Measurements from ENCODE around the gene GNB3.

DNA sequence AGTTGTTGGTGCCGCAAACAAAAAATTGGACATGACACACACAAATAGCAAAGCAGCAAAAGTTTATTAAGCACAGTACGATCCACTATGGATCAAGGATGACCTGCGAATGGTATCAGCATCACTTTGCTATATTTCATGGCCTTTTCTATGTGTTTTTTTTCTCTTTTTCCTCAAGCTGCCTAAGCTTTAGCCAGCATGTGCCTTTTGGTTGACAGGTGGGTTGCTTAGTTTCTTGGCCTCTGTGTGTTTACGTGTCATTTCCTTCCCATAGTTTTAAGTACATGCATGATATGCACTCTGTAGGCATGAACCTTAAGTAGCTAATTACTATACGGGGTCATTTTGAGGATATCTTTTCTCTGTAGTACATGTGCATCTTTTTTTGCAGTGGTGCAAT, 41.6 kb upstream of the GNB3 start:
- TF ChIP-seq E2F5 (CRISPR knock-in tag; IDR thresholded peaks at IDR 0.05) (no peak), TEAD4 (CRISPR knock-in tag; IDR thresholded peaks at IDR 0.05) (no peak), ZNF232 (CRISPR knock-in tag; IDR thresholded peaks at IDR 0.05) (no peak), FOXP4 (CRISPR knock-in tag; IDR thresholded peaks at IDR 0.05) (no peak)
- TF ChIP-seq, protein P1, sequence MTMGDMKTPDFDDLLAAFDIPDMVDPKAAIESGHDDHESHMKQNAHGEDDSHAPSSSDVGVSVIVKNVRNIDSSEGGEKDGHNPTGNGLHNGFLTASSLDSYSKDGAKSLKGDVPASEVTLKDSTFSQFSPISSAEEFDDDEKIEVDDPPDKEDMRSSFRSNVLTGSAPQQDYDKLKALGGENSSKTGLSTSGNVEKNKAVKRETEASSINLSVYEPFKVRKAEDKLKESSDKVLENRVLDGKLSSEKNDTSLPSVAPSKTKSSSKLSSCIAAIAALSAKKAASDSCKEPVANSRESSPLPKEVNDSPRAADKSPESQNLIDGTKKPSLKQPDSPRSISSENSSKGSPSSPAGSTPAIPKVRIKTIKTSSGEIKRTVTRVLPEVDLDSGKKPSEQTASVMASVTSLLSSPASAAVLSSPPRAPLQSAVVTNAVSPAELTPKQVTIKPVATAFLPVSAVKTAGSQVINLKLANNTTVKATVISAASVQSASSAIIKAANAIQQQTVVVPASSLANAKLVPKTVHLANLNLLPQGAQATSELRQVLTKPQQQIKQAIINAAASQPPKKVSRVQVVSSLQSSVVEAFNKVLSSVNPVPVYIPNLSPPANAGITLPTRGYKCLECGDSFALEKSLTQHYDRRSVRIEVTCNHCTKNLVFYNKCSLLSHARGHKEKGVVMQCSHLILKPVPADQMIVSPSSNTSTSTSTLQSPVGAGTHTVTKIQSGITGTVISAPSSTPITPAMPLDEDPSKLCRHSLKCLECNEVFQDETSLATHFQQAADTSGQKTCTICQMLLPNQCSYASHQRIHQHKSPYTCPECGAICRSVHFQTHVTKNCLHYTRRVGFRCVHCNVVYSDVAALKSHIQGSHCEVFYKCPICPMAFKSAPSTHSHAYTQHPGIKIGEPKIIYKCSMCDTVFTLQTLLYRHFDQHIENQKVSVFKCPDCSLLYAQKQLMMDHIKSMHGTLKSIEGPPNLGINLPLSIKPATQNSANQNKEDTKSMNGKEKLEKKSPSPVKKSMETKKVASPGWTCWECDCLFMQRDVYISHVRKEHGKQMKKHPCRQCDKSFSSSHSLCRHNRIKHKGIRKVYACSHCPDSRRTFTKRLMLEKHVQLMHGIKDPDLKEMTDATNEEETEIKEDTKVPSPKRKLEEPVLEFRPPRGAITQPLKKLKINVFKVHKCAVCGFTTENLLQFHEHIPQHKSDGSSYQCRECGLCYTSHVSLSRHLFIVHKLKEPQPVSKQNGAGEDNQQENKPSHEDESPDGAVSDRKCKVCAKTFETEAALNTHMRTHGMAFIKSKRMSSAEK (CRISPR knock-in tag; IDR thresholded peaks at IDR 0.05; ENCODE audit: borderline replicate concordance): no peak
- TF ChIP-seq, protein P2, sequence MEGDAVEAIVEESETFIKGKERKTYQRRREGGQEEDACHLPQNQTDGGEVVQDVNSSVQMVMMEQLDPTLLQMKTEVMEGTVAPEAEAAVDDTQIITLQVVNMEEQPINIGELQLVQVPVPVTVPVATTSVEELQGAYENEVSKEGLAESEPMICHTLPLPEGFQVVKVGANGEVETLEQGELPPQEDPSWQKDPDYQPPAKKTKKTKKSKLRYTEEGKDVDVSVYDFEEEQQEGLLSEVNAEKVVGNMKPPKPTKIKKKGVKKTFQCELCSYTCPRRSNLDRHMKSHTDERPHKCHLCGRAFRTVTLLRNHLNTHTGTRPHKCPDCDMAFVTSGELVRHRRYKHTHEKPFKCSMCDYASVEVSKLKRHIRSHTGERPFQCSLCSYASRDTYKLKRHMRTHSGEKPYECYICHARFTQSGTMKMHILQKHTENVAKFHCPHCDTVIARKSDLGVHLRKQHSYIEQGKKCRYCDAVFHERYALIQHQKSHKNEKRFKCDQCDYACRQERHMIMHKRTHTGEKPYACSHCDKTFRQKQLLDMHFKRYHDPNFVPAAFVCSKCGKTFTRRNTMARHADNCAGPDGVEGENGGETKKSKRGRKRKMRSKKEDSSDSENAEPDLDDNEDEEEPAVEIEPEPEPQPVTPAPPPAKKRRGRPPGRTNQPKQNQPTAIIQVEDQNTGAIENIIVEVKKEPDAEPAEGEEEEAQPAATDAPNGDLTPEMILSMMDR (IDR thresholded peaks at IDR 0.05): no peak
- TF ChIP-seq, protein P3, sequence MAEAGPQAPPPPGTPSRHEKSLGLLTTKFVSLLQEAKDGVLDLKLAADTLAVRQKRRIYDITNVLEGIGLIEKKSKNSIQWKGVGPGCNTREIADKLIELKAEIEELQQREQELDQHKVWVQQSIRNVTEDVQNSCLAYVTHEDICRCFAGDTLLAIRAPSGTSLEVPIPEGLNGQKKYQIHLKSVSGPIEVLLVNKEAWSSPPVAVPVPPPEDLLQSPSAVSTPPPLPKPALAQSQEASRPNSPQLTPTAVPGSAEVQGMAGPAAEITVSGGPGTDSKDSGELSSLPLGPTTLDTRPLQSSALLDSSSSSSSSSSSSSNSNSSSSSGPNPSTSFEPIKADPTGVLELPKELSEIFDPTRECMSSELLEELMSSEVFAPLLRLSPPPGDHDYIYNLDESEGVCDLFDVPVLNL (CRISPR knock-in tag; IDR thresholded peaks at IDR 0.05; ENCODE audit: borderline replicate concordance, low read depth): no peak

All from WTC11 (cell line).